GM12801 (cell line): ENCODE data around the gene PRKCE.

ENCODE experiments used
- TF ChIP-seq, protein P1 (sequence below): IDR thresholded peaks from one replicate; pipeline ENCODE4 v1.5.1; 2011; ENCODE audit warnings: control low read depth; ENCODE audit not compliant: insufficient read length; ENCODE audit errors: extremely low read depth

PRKCE gene

GRCh38 chr2:45871025-45871424 lies 219.6 kb downstream of the PRKCE start:
- TF ChIP-seq, protein P1, sequence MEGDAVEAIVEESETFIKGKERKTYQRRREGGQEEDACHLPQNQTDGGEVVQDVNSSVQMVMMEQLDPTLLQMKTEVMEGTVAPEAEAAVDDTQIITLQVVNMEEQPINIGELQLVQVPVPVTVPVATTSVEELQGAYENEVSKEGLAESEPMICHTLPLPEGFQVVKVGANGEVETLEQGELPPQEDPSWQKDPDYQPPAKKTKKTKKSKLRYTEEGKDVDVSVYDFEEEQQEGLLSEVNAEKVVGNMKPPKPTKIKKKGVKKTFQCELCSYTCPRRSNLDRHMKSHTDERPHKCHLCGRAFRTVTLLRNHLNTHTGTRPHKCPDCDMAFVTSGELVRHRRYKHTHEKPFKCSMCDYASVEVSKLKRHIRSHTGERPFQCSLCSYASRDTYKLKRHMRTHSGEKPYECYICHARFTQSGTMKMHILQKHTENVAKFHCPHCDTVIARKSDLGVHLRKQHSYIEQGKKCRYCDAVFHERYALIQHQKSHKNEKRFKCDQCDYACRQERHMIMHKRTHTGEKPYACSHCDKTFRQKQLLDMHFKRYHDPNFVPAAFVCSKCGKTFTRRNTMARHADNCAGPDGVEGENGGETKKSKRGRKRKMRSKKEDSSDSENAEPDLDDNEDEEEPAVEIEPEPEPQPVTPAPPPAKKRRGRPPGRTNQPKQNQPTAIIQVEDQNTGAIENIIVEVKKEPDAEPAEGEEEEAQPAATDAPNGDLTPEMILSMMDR, result no peak

- TF ChIP-seq, protein P1, result no peak
Measured at GRCh38 chr2:45871541-45871940, 220.1 kb downstream of the PRKCE start.

DNA sequence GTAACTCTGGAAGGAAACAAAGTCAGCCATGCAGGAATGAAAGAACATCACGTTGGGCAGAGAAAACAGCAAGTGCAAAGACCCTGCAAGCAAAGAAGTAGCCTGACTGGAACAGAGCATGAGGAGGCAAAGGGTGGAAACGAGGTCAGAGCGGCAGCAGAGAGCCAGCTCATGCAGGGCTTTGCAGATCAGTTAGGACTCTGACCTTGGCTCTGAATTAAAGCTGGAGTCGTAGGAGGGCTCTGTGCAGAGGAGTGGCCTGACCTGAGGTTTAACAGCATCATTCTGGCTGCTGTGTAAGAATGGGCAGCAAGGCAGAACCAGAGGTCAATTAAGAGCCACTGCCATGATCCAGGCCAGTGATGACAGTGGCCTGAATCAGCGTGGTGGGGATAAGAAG lies 220.7 kb downstream of the PRKCE start:
- TF ChIP-seq, protein P1, result no peak

DNA sequence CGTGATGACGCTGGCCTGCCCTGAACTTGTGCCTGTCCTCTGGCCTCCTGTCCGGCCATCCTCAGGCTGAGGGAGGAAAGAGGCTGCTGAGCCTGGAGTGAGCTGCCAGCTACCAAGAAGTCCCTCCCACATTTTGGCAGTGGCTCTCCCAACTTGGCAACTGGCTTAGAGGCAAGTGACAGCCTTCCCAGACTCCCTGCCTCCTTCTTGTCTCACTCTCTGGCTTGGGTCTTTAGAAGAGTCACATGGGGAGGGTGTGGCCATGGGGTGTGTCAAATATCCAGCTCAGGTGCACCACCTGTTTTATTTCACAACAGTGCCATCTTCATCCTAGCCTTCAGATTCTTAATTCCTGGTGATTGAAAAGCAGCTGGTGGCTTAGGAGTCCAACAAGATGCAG lies 222.9 kb downstream of the PRKCE start:
- TF ChIP-seq, protein P1, result no peak

DNA sequence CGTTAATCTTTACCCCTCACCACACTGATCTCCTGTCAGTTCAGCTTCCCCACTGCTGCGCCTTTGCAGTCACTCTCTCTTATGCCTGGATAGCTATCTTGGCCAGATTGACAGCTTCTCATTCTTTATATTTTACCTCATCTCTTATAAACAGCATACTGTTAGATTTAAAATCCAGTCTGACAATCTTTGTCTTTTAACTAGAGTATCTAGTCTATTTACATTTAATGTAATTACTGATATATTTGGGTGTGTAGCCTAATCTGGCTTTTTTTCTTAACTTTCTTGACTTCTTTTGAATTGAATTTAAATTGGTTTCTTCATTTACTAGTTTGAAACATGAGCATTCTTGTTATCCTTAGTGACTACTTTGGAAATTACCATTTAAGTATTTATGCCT lies 225.1 kb downstream of the PRKCE start:
- TF ChIP-seq, protein P1, result no peak

- TF ChIP-seq, protein P1, result no peak
Measured at GRCh38 chr2:45879406-45879805, 227.9 kb downstream of the PRKCE start.

GRCh38 chr2:45879936-45880335 lies 228.5 kb downstream of the PRKCE start:
- TF ChIP-seq, protein P1, result no peak
